KBM-7 (cell line): ENCODE data around the gene EGFL7.
"Not testable (repeated sequence)": the region's sequence is repeated elsewhere in the genome, so short reads cannot be mapped to it uniquely, and the experiment has no call there.

ENCODE experiments used
- DNase-seq: peaks from one replicate; pipeline ENCODE4 v3.0.0-alpha.2; 2015
- in situ Hi-C: fragments of 300-500 bp; cut with MboI; formaldehyde crosslinking; loops from 2 replicates; pipeline ENCODE4 v1.14.3; 2020; ENCODE audit warnings: low sequenced_read_pairs, low pct_unique_long_range_greater_than_20kb, mixed read lengths

The EGFL7 gene

DNA sequence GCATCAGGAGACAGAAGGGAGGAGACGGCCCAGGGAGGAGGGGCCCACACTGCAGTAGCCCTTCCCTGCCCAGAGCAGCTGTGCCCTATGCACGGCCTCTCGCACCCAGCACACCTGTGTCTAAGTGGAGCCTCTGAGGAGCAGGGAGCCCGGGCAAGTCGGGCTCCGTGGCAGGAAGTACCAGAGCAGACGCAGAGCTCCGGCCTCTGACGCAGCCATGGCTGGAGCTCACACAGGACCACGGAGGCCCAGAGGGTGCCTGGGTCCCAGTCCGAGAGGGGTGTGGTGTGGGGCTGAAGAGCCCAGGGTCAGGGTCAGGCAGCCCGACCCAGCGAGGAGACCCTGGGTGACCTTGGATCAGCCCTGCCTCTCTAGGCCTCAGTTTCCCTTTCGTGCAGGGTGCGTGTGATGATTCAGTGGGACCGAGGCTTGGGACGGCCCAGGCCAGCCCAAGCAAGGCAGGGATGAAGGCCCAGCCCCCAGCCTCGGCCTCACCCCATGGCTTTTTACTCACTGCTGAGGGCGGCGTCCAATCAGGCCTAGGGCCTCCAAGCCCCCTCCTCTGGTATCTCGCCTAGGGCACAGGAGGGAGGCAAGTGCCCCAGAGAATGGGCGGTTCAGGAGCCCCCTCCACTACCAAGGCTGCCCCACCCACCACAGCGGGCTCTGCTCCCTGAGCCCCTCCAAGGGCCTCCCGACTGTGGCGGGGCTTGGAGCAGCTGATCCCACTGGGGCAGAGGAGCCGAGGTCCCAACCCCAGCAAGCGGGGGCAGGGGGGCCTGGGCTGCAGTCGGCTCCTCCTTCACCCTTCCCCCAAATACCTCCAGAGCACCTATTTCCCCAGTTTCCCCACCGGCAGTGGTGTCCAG is 28.8 kb downstream of the EGFL7 start:
- in situ Hi-C loops, result no loop called here
- no peak for DNase-seq

DNA sequence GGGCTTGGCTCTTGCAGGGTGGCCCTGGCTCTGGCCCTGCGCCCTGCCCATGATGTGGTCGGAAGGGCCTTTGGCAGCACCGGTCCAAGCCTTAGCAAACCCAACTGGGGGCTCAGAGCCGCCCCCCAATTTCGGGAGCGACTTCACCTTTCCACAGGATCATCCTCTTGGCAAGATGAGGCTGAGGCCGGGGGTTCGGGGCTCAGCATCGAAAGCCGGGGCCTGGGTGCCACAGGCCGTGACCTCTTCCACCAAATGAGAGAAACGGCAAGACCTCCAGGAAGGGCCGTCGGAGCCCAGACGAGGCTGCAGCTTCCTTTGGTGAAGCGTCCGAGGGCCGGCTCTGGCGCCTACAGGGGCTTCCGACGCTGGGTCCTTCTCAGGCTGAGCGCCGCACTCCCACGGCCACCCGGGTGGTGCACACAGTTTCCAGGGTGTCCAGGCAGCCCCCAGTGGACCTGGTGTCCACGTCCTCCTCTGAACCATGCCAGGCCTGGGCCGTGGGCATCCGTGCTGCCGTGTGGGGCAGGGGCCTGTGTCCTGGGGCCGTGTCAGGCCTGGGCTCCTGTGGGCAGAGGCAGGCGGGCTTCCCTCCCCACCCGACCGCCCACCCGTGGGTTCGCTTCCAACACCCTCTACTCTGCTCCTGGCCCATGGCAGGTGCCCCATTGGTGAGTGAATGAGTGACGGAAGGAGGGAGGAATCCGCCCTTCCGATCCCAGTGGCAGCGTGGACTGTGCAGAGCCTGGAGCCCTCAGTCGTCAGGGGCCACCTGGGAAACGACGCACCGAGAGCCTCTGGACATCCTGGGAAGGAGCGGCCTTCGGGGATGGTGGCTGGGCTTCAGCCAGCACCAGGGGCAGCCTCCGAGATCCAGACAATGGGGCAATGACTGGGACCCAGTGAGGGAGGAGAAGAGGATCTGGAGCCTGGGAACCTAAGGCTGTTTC is 29.7 kb downstream of the EGFL7 start:
- in situ Hi-C loops, result no loop called here
- no peak for DNase-seq

DNA sequence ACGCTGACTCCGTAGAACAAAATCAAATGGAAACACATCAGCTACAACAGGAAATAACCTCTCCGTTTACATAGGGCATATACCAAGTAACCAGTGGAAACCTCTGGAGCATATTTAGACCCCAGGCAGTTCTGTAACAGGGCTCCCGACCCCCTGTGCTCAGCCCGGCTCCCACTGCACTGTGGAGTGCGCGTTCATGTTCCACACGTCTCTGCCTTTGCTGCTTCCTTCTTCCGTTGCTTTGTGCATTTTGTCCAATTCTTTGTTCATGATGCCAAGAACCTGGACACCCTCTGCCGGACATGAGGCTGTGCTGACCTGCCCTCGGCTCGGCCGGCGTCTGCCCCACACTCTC is 30.4 kb downstream of the EGFL7 start:
- no peak for DNase-seq
- in situ Hi-C loops, result no loop called here

DNA sequence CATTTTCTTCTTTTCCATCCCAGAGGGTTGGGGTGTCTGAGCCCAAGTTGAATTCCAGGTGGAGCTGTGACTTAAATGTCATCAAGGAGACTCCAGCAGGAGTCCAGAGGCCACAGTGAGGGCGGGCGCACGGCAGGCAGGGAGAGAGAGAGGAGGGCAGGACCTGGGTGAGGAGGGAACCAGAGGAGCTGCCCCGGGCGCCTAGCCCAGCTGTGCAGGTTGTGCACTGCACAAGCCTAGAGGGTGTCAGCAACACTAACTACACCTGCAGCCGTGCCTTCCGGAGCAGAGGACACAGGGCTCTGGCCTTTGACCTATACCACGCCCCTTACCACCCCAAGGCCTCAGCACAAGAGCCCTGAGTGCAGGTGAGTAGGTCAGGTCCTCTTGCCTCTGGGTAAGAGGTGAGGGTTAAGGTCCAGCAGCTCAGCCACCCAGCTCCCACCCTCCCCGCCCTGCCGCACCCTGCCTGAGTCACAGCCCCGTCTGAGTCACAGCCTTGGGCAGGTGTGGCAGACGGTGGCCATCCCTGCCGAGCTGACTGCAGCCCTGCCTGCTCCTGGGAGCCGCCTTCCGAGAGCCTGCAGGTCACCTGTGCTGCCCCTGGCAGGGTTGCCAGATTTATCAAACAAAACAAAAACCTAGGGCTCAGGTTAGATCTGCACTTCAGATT is 30.9 kb downstream of the EGFL7 start:
- in situ Hi-C loops, result no loop called here

DNA sequence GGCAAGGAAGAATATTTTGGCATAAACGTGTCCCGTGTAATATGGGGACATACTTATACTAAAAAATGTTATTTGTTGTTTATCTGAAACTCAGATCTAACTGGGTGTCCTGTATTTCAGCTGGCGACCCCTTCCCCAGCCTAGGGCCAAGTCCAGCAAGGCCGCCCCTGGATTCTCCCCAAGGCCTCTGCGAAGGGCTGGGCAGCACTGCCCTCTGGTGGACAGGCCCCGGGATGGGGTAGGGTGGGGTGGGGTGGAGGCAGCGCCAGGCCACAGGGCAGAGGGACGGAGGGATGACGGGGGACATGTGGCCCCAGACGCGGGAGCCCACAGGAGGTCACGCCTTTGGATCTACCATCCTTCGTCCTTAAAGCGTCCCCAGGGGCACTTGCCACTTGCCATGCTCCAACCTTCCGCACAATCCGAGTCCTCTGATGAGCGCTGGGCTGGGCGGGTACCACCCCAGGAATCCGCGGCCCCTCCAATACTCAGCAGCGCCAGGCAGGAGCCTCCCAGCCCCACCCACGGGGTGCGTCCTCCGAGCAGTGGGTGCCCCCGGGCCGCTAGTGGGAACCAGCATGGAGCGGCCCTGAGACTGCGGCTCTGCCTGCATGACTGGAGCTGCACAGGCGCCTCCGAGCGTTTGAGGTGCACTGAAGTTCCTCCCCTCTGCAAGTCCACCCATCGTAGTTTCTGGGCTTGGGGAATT is 31.6 kb downstream of the EGFL7 start:
- DNase-seq, result peak; percentile 58
- in situ Hi-C loops, result no loop called here

More for the DNA sequence above, 30.9 kb downstream of the EGFL7 start:
- no peak for DNase-seq

- in situ Hi-C loops, result no loop called here
- DNase-seq, result no peak
Observed at GRCh38 chr9:136694872-136695247, 32.1 kb downstream of the EGFL7 start.

- DNase-seq, result no peak
- in situ Hi-C loops, result no loop called here
Observed at GRCh38 chr9:136695435-136695895, 32.7 kb downstream of the EGFL7 start.

- in situ Hi-C loops, result no loop called here
- DNase-seq, result no peak
Observed at GRCh38 chr9:136695955-136696354, 33.2 kb downstream of the EGFL7 start.

- in situ Hi-C loops, result no loop called here
- no peak for DNase-seq
Observed at GRCh38 chr9:136696502-136696901, 33.8 kb downstream of the EGFL7 start.

DNA sequence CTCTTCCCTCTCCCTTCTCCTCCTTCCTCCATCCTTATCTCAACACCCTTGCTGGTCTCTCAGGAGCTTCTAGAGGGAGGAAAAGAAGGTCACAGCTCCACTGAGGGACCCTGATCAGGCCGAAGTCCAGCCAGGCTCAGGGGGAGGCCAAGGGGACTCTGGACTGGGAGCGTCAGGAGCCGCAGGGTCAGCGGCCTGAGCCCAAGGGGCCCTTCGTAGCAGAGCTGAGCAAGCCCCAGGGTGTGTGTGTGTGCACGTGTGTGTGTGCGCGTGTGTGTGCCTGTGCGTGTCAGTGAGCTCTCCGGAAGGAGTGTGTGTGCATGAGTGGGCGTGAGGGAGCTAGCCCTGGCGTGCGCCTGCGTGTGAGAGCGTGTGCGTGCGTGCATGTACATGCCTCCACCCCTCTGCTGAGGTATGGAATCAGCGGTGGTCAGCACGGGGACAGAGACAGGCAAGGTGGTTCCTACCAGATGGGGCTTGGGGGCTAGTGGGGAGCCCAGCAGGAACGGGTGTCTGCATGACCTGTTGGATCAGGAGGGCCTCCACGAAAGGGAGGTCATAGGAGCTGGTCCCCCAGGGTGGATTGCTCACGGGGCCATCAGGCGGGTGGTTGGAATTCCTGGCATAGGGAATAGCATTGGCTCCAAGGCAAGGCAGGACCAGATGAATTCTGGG is 34.6 kb downstream of the EGFL7 start:
- in situ Hi-C loops, result no loop called here
- DNase-seq, result no peak

- peak; percentile 70 for DNase-seq
- in situ Hi-C loops, result no loop called here
Observed at GRCh38 chr9:136697821-136698526, 35.3 kb downstream of the EGFL7 start.

- no peak for DNase-seq
- in situ Hi-C loops, result no loop called here
Observed at GRCh38 chr9:136698635-136699246, 36.0 kb downstream of the EGFL7 start.

DNA sequence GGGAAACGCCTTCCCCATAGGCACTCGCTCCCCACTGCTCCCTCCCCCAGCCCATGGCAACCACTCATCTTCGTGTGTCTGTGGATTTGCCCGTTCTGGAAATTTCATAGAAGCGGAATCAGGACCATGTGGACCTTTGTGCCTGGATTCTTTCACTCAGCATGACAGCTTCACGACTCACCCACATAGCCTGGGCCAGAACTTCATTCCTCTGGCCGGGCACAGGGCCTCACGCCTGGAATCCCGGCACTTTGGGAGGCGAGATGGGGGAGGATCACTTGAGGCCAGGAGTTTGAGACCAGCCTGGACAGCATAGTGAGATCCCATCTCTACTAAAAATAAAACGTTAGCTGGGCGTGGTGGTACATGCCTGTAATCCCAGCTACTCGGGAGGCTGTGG is 37.6 kb downstream of the EGFL7 start:
- in situ Hi-C loops, result no loop called here

DNA sequence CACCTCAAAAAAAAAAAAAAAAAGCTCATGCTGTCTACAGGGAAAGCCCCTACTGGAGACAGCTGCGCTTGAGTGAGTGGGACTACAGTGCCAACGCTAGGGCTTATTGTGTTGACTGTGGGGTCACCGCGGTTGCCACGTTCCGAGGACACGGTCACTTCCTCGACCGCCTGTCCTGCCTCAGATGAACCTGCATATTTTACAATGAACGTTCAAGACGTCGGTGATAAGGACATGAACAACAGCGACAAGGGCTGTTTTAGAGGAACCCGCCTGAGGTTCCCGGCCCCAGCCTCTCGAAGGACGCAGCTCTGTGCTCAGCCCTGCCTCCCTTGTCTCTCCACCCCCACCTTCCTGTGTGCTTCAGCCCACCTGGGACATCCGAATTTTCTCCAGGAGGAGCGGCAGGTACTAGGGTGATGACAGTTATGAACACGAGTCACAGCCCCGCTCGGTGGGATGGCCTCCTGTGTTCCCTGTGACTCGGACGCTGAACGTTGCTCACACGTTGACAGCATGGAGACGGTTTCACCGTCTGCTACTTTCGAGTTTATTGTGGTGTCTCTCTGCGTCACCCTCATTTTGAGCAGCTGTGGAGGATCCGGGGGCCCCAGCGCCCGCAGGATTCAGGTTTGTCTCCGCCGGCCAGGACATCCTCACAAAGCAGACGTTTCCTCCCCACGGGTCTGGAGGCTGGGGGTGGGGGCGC is 38.4 kb downstream of the EGFL7 start:
- in situ Hi-C loops, result no loop called here
- no peak for DNase-seq

More for the DNA sequence above, 37.6 kb downstream of the EGFL7 start:
- DNase-seq, result no peak

DNA sequence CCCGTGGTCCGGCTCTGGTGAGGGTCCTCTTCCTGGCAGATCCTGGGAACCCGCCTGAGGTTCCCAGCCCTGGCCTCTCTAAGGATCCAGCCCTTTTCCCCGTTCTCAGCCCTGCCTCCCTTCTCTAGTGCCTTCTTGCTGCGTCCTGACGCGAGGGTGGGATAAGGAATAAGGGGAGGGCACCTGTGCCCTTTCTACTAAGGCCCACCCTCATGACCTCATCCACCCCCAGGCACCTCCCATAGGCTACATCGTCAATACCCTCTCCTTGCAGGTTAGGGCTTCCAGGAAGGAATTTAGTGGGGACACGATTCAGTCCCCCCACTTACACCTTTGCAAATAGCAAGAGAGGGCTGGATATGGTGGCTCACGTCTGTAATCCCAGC is 38.9 kb downstream of the EGFL7 start:
- DNase-seq, result no peak
- in situ Hi-C loops, result no loop called here

- in situ Hi-C loops, result no loop called here
- peak; percentile 88 for DNase-seq
Observed at GRCh38 chr9:136703276-136703860, 40.7 kb downstream of the EGFL7 start.

DNA sequence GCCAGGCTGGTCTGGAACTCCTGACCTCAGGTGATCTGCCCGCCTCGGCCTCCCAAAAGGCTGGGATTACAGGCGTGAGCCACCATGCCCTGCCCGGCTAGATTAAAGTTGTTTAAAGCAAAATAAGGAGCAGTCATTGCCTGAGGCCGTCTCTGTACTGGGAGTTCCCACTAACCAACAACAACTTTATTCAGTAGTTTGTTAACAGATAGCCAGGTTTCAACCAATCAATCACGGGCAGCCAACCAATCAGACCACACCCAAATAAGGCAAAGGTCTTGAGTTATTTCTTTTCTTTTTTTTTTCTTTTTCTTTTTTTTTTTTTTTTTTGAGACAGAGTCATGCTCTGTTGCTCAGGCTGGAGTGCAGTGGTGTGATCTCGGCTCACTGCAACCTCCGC is 42.0 kb downstream of the EGFL7 start:
- DNase-seq, in situ Hi-C loops: not testable (repeated sequence)
